Measurements from ENCODE around the gene KCNJ9. TPM values are rescaled to one million over a fixed set of nuclear protein-coding genes. Genes with fewer than 3 reads are reported as not detected.

KCNJ9 gene
- total and polyA plus RNA-seq, 2 donors (not counting 1 experiment from before 2014, with no cell fraction given): not detected

GRCh38 chr1:160093624-160094290 is 12.4 kb downstream of the KCNJ9 start:
- Mint-ChIP-seq H3K27ac (no peak overlapping the region), H3K9me3 (ENCODE audit: insufficient read depth) (no peaks in the 10 kb centered on the region), H3K4me1 (peaks cover 23% of the 10 kb centered on the region), H3K27me3 (no peaks in the 10 kb centered on the region), H3K4me3 (no peak overlapping the region)
- no peak overlapping the region for H3K4me2 ChIP-seq (replicated peaks; ENCODE audit: low read depth, low read length, poor library complexity, severe bottlenecking)
- H3K4me3 ChIP-seq (ENCODE audit: control extremely low read depth in 1 of 5, extremely low read depth in 1 of 5, insufficient read depth in 1 of 5, low read depth in 2 of 5, low read length in 4 of 5): no peak overlapping the region
- 94% methylated on average over 21 of the region's 21 CpGs for WGBS (ENCODE audit: insufficient coverage)
- H3K4me1 ChIP-seq (ENCODE audit: control insufficient read depth in 2 of 2, insufficient read depth in 2 of 2, low read length in 2 of 2): peaks cover 18 to 23% of the 10 kb centered on the region in 2 donors
- no peaks in the 10 kb centered on the region for H3K27me3 ChIP-seq (replicated peaks in 1 of 4; ENCODE audit: control extremely low read depth in 1 of 4, control insufficient read depth in 3 of 4, insufficient read depth in 4 of 4, low read length in 3 of 4)
- no peak for ATAC-seq (ENCODE audit: low read depth)
- peaks cover 36% of the 10 kb centered on the region for H3K79me2 ChIP-seq (ENCODE audit: control insufficient read depth, insufficient read depth, low read length)
- H3K27ac ChIP-seq (ENCODE audit: low read length in 2 of 2): no peak overlapping the region
- no peak for TF ChIP-seq CTCF (IDR thresholded peaks at IDR 0.05)
- no peak for TF ChIP-seq EZH2 (IDR thresholded peaks at IDR 0.05; ENCODE audit: borderline replicate concordance, insufficient read depth, low read depth, low read length, poor library complexity, severe bottlenecking)
- intact Hi-C loops (cut with micrococcal nuclease): loop anchor here (10.0 kb wide), 1 partner anchor 1301 kb away; no protein-coding TSS in a partner anchor
- no peak overlapping the region for H2AFZ ChIP-seq (ENCODE audit: insufficient read depth, low read depth, low read length, poor library complexity, severe bottlenecking)
- peaks cover 69% of the 10 kb centered on the region for H4K20me1 ChIP-seq (ENCODE audit: control insufficient read depth, insufficient read depth, low read length, poor library complexity, severe bottlenecking)
- no peak overlapping the region for H3K9ac ChIP-seq (ENCODE audit: low read length)
- peaks cover 3 to 65% of the 10 kb centered on the region in 2 experiments for H3K36me3 ChIP-seq (replicated peaks in 1 of 2; ENCODE audit: control extremely low read depth in 1 of 2, control insufficient read depth in 1 of 2, extremely low read depth in 1 of 2, insufficient read depth in 2 of 2, low read length in 1 of 2)
- H3K9me3 ChIP-seq (ENCODE audit: control extremely low read depth in 1 of 3, control insufficient read depth in 2 of 3, insufficient read depth in 1 of 3, low read length in 2 of 3): no peaks in the 10 kb centered on the region
- POLR2A ChIA-PET: no interaction called here
- no peak for DNase-seq
- CTCF ChIA-PET: interaction anchor here (0.6 to 6.5 kb wide), 3 partner anchors 8 to 163 kb away, joined by 3 to 60 read pairs (median 3); no protein-coding TSS in a partner anchor

GRCh38 chr1:160094291-160094625 is 12.9 kb downstream of the KCNJ9 start:
- Histone ChIP-seq H3K4me3 (ENCODE audit: control extremely low read depth in 1 of 5, extremely low read depth in 1 of 5, insufficient read depth in 1 of 5, low read depth in 2 of 5, low read length in 4 of 5) (no peak overlapping the region), H3K27me3 (replicated peaks in 1 of 4; ENCODE audit: control extremely low read depth in 1 of 4, control insufficient read depth in 3 of 4, insufficient read depth in 4 of 4, low read length in 3 of 4) (no peaks in the 10 kb centered on the region), H2AFZ (ENCODE audit: insufficient read depth, low read depth, low read length, poor library complexity, severe bottlenecking) (no peak overlapping the region), H4K20me1 (ENCODE audit: control insufficient read depth, insufficient read depth, low read length, poor library complexity, severe bottlenecking) (peaks cover 69% of the 10 kb centered on the region), H3K9ac (ENCODE audit: low read length) (no peak overlapping the region), H3K27ac (ENCODE audit: low read length in 2 of 2) (no peak overlapping the region), H3K79me2 (ENCODE audit: control insufficient read depth, insufficient read depth, low read length) (peaks cover 36% of the 10 kb centered on the region), H3K9me3 (ENCODE audit: control extremely low read depth in 1 of 3, control insufficient read depth in 2 of 3, insufficient read depth in 1 of 3, low read length in 2 of 3) (no peaks in the 10 kb centered on the region), H3K36me3 (replicated peaks in 1 of 2; ENCODE audit: control extremely low read depth in 1 of 2, control insufficient read depth in 1 of 2, extremely low read depth in 1 of 2, insufficient read depth in 2 of 2, low read length in 1 of 2) (peaks cover 3 to 61% of the 10 kb centered on the region in 2 experiments), H3K4me2 (replicated peaks; ENCODE audit: low read depth, low read length, poor library complexity, severe bottlenecking) (no peak overlapping the region), H3K4me1 (ENCODE audit: control insufficient read depth in 2 of 2, insufficient read depth in 2 of 2, low read length in 2 of 2) (peaks cover 20 to 26% of the 10 kb centered on the region in 2 donors)
- DNase-seq (no peak), ATAC-seq (ENCODE audit: low read depth) (no peak)
- no peaks in the 10 kb centered on the region for H3K9me3 Mint-ChIP-seq (ENCODE audit: insufficient read depth)
- peaks cover 25% of the 10 kb centered on the region for H3K4me1 Mint-ChIP-seq
- H3K27ac Mint-ChIP-seq: no peak overlapping the region
- 100% methylated on average over 2 of the region's 4 CpGs for WGBS (ENCODE audit: insufficient coverage)
- no peak for TF ChIP-seq EZH2 (IDR thresholded peaks at IDR 0.05; ENCODE audit: borderline replicate concordance, insufficient read depth, low read depth, low read length, poor library complexity, severe bottlenecking)
- TF ChIP-seq CTCF (IDR thresholded peaks at IDR 0.05): no peak
- ChIA-PET POLR2A (no interaction called here), CTCF (interaction anchor here (1.0 to 6.5 kb wide), 2 partner anchors 8 to 87 kb away, joined by 3 to 60 read pairs; no protein-coding TSS in a partner anchor)
- H3K27me3 Mint-ChIP-seq: no peaks in the 10 kb centered on the region
- H3K4me3 Mint-ChIP-seq: no peak overlapping the region
- intact Hi-C loops (cut with micrococcal nuclease): loop anchor here (10.0 kb wide), 1 partner anchor 1301 kb away; no protein-coding TSS in a partner anchor
